HG03095 (cell line): ENCODE data around the gene INHA.

ENCODE experiments used
- ATAC-seq: cut with Tn5 transposase; IDR thresholded peaks from one replicate; pipeline ENCODE4 v1.9.1; 2021; ENCODE audit warnings: moderate library complexity; ENCODE audit not compliant: unreplicated experiment

Gene INHA

GRCh38 chr2:219572237-219573001, at the start of gene INHA:
INHA (plus strand) TSS chr2:219572310; CDS start chr2:219572375, 65 bp downstream.
- ATAC-seq: no peak

GRCh38 chr2:219523031-219523671, 49.0 kb upstream of the INHA start:
- ATAC-seq: no peak

- ATAC-seq: no peak
These were observed 47.3 kb upstream of the INHA start for GRCh38 chr2:219524817-219525216.

DNA sequence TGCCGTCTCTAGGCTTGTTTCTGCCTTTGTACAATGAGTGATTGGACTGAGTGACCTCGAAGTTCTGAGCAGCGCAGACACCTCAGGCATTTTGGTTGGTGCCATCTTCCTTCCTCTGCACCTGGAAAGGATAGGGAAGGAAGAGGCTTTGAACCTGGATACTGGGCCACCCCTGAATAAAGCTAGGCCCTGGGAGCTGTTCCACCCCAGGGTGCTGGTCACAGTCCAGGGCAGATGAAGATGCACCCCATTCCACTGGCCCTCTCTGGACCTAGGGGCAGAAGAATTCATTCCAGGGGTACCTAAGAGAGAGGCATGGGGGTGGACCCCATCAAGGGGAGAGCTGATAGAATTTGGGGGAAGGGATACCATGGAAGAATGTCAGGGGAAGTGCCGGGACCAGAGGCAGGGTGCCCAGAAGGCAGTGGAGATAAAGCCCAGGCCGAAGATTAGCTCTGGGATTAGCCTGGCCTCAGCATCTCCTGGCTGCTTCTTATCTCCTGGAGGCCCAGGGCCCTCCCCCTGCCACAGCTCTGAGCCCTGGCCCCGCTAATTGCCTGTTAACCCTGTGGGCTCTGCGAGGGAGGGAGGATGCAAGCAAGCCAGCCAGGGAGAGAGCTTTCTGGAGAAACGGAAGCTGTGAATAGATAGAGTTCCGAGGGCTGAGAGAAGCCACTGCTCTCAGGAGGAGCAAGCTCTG, 46.4 kb upstream of the INHA start:
- no peak for ATAC-seq

DNA sequence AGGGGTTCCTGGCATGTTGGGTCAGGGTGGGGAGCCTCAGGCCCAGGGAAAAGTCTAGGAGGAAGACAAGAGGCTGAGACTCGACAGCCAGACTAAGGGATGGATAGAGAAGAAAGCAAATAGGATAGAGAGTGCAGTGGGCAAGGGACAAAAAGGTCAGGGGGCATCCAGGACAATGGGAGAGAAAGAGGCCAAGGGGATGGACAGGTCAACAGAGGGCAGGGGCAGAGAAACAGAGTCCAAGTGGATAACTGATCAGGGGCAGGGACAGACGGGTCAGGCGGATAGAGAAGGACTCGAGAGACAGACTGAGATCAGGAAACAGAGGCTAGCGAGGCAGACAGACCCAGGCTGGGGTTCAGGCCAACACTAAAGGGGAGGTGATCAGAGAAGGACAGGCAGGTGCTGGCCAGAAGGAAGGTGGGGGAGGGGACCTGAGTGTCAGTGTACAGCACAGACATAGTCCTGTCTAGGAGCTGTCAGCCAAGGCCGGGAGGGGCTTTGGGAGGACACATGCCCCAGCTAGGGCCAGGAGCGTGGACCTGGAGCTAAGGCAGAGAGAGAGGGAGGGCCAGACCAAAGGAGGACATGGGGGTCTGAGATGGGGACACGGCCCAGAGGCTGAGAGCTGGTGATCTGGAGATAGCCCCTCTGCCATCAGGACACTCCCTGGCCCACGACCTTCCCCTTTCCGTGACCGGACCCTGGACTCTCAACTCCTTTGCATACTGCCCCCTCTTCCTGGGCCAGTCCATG, 45.6 kb upstream of the INHA start:
- ATAC-seq: no peak

DNA sequence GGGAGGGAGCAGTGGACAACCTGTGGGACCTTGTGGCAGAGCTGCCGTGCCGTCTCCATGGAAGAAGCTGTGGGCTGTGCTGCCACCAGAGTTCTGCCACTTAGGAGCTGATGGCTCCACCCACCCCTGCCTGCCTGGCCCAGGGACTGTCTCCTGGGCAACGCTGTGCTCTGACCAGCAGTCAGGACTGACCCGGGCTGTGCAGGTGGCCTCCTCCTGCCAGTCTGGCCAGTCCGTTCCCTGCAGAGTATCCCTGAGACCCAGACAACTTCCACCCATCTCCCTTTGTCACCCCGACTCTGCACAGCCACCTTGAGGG, 45.1 kb upstream of the INHA start:
- ATAC-seq: no peak

GRCh38 chr2:219527472-219527871, 44.6 kb upstream of the INHA start:
- no peak for ATAC-seq

DNA sequence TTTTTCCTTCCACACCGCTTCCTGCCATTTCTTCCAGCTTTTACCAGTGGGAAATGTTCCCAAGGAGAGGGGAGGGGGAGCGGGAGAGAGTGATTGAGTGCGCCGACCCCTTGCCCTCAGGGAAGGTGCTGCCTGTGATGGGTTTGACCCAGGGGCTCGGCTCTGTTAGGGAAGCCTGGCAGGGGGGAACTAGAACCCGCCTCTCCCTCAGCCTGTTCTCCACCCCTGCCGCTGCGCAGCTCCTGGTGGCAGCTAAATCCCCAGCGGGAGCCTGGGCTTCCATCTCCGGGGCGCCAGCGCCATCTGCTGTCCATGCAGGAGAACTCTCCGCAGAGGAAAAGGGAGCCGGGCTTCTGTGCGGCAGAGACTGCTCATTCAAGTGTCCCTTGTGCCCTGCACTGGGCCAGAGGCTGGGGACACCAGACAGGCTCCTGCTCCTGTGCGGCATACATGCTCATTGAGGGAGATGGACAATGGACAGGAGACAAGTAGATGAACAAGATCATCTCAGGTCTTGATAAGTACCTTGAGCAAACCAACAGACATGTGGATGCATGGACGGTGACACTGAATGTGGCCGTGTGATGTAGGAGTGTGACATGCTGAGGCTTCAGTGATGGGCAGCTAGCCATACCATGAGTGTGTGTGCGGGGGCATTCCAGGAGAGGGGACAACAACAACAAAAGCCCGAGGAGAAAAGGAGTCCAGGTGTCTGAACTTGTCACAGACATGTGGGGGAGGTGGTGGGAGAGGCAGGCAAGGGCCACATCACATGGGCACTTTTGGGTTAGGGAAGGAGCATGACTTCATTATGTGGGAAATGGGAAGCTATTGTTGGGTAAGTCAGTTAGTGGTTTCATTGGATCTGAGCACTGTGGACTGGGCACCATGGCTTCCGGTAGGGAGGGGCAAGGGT, 41.8 kb upstream of the INHA start:
- ATAC-seq: peak; percentile 77

DNA sequence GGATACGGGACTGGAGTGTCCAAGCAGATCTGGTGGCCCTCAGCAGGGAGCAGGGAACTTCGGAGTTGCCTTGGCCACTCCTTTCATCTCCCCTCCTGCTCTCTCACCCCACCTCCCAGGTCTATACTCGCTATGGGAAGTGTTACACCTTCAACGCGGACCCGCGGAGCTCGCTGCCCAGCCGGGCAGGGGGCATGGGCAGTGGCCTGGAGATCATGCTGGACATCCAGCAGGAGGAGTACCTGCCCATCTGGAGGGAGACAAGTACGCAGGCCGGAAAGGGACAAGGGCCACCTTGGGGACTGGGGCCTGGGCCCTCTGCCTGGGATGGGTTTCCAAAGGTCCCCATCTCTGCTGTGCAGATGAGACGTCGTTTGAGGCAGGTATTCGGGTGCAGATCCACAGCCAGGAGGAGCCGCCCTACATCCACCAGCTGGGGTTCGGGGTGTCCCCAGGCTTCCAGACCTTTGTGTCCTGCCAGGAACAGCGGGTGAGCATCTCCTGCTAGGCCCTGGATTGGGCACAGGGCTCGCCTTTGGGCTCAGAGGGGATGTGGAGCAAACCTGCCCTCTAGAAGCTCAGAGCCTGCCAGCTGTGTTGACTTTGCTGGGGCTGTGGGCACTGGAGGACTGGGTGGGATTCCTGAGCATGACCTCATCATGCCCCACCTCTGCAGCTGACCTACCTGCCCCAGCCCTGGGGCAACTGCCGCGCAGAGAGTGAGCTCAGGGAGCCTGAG, 40.3 kb upstream of the INHA start:
- ATAC-seq: no peak

- ATAC-seq: no peak
These were observed 39.8 kb upstream of the INHA start for GRCh38 chr2:219532378-219532649.

- ATAC-seq: no peak
These were observed 38.0 kb upstream of the INHA start for GRCh38 chr2:219533930-219534661.

- no peak for ATAC-seq
These were observed 35.7 kb upstream of the INHA start for GRCh38 chr2:219536425-219536824.

DNA sequence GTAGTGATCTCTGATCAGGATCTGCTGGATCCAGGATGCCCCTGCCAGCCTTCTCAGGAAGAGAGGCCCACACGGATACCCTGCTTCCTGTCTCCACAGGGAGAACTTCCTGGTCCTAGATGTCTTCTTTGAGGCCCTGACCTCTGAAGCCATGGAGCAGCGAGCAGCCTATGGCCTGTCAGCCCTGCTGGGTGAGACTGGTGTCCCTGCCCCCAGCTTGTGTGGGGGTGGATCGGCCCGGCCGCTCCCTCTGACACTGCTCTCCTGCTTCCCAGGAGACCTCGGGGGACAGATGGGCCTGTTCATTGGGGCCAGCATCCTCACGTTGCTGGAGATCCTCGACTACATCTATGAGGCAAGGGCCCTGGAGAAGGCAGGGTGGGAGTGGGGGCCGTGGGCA, 35.1 kb upstream of the INHA start:
- no peak for ATAC-seq

- no peak for ATAC-seq
These were observed 34.2 kb upstream of the INHA start for GRCh38 chr2:219537657-219538488.

GRCh38 chr2:219538504-219538951, 33.6 kb upstream of the INHA start:
- ATAC-seq: no peak

GRCh38 chr2:219538956-219539788, 32.9 kb upstream of the INHA start:
- no peak for ATAC-seq

- no peak for ATAC-seq
These were observed 32.0 kb upstream of the INHA start for GRCh38 chr2:219539926-219540678.
